PC-9 (cell line): ENCODE results near the gene HNRNPUL2. TPM values are rescaled to one million over a fixed set of nuclear protein-coding genes. Genes with fewer than 3 reads are reported as not detected.

ENCODE experiments used
- BruUV-seq: library from RNA; stranded (reverse); fragments of 400-500 nt; replicated peaks from 2 replicates; lab custom pipeline; 2021; lab: Mats Ljungman, UMichigan
- CTCF ChIA-PET: fragments of 300-600 bp; sonication (Branson Sonifier 250); formaldehyde crosslinking; loops from one replicate; lab custom pipeline; 2022; ENCODE audit warnings: antibody characterized with exemption; lab: Charles Lee
- POLR2A ChIA-PET: fragments of 300-600 bp; sonication (Branson Sonifier 250); formaldehyde crosslinking; loops from one replicate; lab custom pipeline; 2022; ENCODE audit warnings: antibody characterized with exemption; ENCODE audit not compliant: unreplicated experiment; lab: Charles Lee
- DNase-seq, 2 experiments: peaks; one replicate each; pipeline versions ENCODE4 v3.0.0 to v3.0.0-alpha.2; 2015 to 2022; ENCODE audit warnings: mixed read lengths in 1 of 2
- H2AFZ ChIP-seq: fragments of 200-600 bp; sonication (generic); 2 replicates; pipeline ENCODE4 v1.8.1; 2017; ENCODE audit warnings: antibody characterized with exemption
- H3F3A ChIP-seq: fragments of 200-600 bp; sonication (generic); 2 replicates; pipeline ENCODE4 v1.8.1; 2017; ENCODE audit warnings: antibody characterized with exemption, mild to moderate bottlenecking, low read depth; ENCODE audit not compliant: insufficient read depth
- H3K27ac ChIP-seq: fragments of 200-600 bp; sonication (generic); 2 replicates; pipeline ENCODE4 v1.6.1; 2016; ENCODE audit warnings: mixed run types
- H3K27me3 ChIP-seq: fragments of 200-600 bp; sonication (generic); 2 replicates; pipeline ENCODE4 v1.6.1; 2016; ENCODE audit warnings: low read depth, mixed run types; ENCODE audit not compliant: insufficient read depth
- H3K36me3 ChIP-seq: fragments of 200-600 bp; sonication (generic); 2 replicates; pipeline ENCODE4 v1.6.1; 2016; ENCODE audit warnings: low read depth, mixed run types
- H3K4me1 ChIP-seq: fragments of 200-600 bp; sonication (generic); replicated peaks from 2 replicates; pipeline ENCODE4 v1.6.1; 2016; ENCODE audit warnings: mixed run types; ENCODE audit not compliant: insufficient read depth
- H3K4me2 ChIP-seq: fragments of 200-600 bp; sonication (generic); 2 replicates; pipeline ENCODE4 v1.6.1; 2017; ENCODE audit warnings: mixed run types
- H3K4me3 ChIP-seq: fragments of 200-600 bp; sonication (generic); 2 replicates; pipeline ENCODE4 v1.6.1; 2016; ENCODE audit warnings: mixed run types
- H3K79me2 ChIP-seq: fragments of 200-600 bp; sonication (generic); 2 replicates; pipeline ENCODE4 v1.6.1; 2017; ENCODE audit warnings: low read depth, mixed run types
- H3K9me2 ChIP-seq: fragments of 200-600 bp; sonication (generic); 2 replicates; pipeline ENCODE4 v1.8.1; 2017; ENCODE audit warnings: mild to moderate bottlenecking; ENCODE audit not compliant: insufficient read depth
- H3K9me3 ChIP-seq: fragments of 200-600 bp; sonication (generic); 2 replicates; pipeline ENCODE4 v1.8.1; 2016; ENCODE audit warnings: low read depth; ENCODE audit not compliant: insufficient read depth
- H4K20me1 ChIP-seq: fragments of 200-600 bp; sonication (generic); 2 replicates; pipeline ENCODE4 v1.8.1; 2017; ENCODE audit not compliant: insufficient read depth
- CTCF ChIP-seq: fragments of 200-600 bp; sonication (generic); conservative IDR thresholded peaks from 2 replicates; pipeline ENCODE4 v1.6.1; 2017; ENCODE audit warnings: mixed run types, antibody characterized with exemption, mild to moderate bottlenecking, moderate library complexity
- EZH2 ChIP-seq: fragments of 200-600 bp; sonication (generic); IDR thresholded peaks from 2 replicates; pipeline ENCODE4 v1.8.0; 2017; ENCODE audit warnings: antibody characterized with exemption, low read depth
- intact Hi-C: fragments of 100-400 bp; cut with micrococcal nuclease; formaldehyde crosslinking; loops from one replicate; pipeline ENCODE4 v1.10.0; 2022; ENCODE audit not compliant: unreplicated experiment
- total RNA-seq: library from RNA; stranded (reverse); gene quantifications from 2 replicates; pipeline ENCODE4 v1.2.3, GENCODE V29; 2021

The HNRNPUL2 gene
- total RNA-seq, 1 experiment from 2014 or later, result 76.9 TPM

- Histone ChIP-seq H3K9me3 (no peaks in the 10 kb centered on the region), H3K4me2 (peak within 1 kb of the TSS; percentile 72), H3F3A (peaks cover 86% of the 10 kb centered on the region), H3K4me1 (peaks cover 46% of the 10 kb centered on the region), H4K20me1 (peaks cover 5% of the 10 kb centered on the region; the same call in 1 of the 2 replicates), H3K79me2 (peaks cover 74% of the 10 kb centered on the region), H3K36me3 (peaks cover 19% of the 10 kb centered on the region), H3K9me2 (no peaks in the 10 kb centered on the region), H3K27me3 (no peaks in the 10 kb centered on the region), H2AFZ (peak within 1 kb of the TSS; percentile 83), H3K4me3 (peak within 1 kb of the TSS; percentile 79), H3K27ac (peak within 1 kb of the TSS; percentile 79)
- DNase-seq, result peak; percentile 75 to 80
- POLR2A ChIA-PET, result interaction anchor here (0.6 to 1.7 kb wide), 11 partner anchors 52 to 179 kb away, joined by 3 to 7 read pairs (median 5); partner anchors contain the start of genes HNRNPUL2 and TUT1
- CTCF ChIA-PET, result interaction anchor here (0.6 kb wide), 2 partner anchors 80 to 194 kb away, joined by 3 to 7 read pairs; partner anchors contain the start of gene TUT1
- intact Hi-C loops, result loop anchor here (5.0 to 10.0 kb wide), 2 partner anchors 56 to 93 kb away; partner anchors contain the start of genes HNRNPUL2, POLR2G and TTC9C
- TF ChIP-seq EZH2, result no peak
- TF ChIP-seq CTCF, result no peak
- BruUV-seq, result no TSS peak
Observed at GRCh38 chr11:62671608-62672389, 55.5 kb downstream of the HNRNPUL2 start, which contains the start of the genes LBHD1 and UQCC3. Gene LBHD1 (minus strand): TSS chr11:62672267. CDS start chr11:62670031, 2,236 bp downstream. Gene UQCC3 (plus strand): TSS chr11:62671673. CDS start chr11:62671746, 73 bp downstream.

- DNase-seq, result no peak
- Histone ChIP-seq H2AFZ (peak overlapping the region; percentile 83), H3K9me2 (no peaks in the 10 kb centered on the region), H3K36me3 (peaks cover 19% of the 10 kb centered on the region), H3F3A (peaks cover 86% of the 10 kb centered on the region), H3K27ac (peak overlapping the region; percentile 79), H3K4me3 (peak overlapping the region; percentile 79), H3K27me3 (no peaks in the 10 kb centered on the region), H3K4me2 (peak overlapping the region; percentile 72), H4K20me1 (peaks cover 5% of the 10 kb centered on the region; the same call in 1 of the 2 replicates), H3K9me3 (no peaks in the 10 kb centered on the region), H3K79me2 (peaks cover 75% of the 10 kb centered on the region), H3K4me1 (peaks cover 51% of the 10 kb centered on the region)
- TF ChIP-seq CTCF, result no peak
- TF ChIP-seq EZH2, result no peak
- ChIA-PET POLR2A (interaction anchor here (0.6 to 1.7 kb wide), 9 partner anchors 51 to 179 kb away, joined by 3 to 7 read pairs (median 5); no protein-coding TSS in a partner anchor), CTCF (no interaction called here)
- BruUV-seq, result no TSS peak
- intact Hi-C loops, result loop anchor here (5.0 to 10.0 kb wide), 2 partner anchors 56 to 94 kb away; partner anchors contain the start of genes HNRNPUL2, POLR2G and TTC9C
Observed at GRCh38 chr11:62671236-62671607, 56.0 kb downstream of the HNRNPUL2 start.

GRCh38 chr11:62669420-62670161 is 57.7 kb downstream of the HNRNPUL2 start:
- peaks cover 19% of the 10 kb centered on the region for H3K36me3 ChIP-seq
- no peak for TF ChIP-seq EZH2
- no peak for TF ChIP-seq CTCF
- DNase-seq, result peak in 1 of 2 experiments; percentile 47
- H3K4me1 ChIP-seq, result peaks cover 52% of the 10 kb centered on the region
- ChIA-PET CTCF (no interaction called here), POLR2A (no interaction called here)
- no peaks in the 10 kb centered on the region for H3K27me3 ChIP-seq
- H3K79me2 ChIP-seq, result peaks cover 84% of the 10 kb centered on the region
- intact Hi-C loops, result loop anchor here (5.0 to 10.0 kb wide), 5 partner anchors 47 to 127 kb away; partner anchors contain the start of genes B3GAT3, HNRNPUL2, POLR2G and TTC9C
- no TSS peak for BruUV-seq
- peak overlapping the region; percentile 72 for H3K4me2 ChIP-seq
- peak overlapping the region; percentile 79; the same call in 1 of the 2 replicates for H3K27ac ChIP-seq
- no peaks in the 10 kb centered on the region for H3K9me2 ChIP-seq
- H4K20me1 ChIP-seq, result peaks cover 3% of the 10 kb centered on the region; the same call in 1 of the 2 replicates
- H3K9me3 ChIP-seq, result no peaks in the 10 kb centered on the region
- H2AFZ ChIP-seq, result no peak overlapping the region
- H3F3A ChIP-seq, result peaks cover 89% of the 10 kb centered on the region
- peak overlapping the region; percentile 79; the same call in 1 of the 2 replicates for H3K4me3 ChIP-seq
